ENCODE measurements around the gene ERVFRD-1. TPM values are rescaled to one million over a fixed set of nuclear protein-coding genes. Genes with fewer than 3 reads are reported as not detected.

The ERVFRD-1 gene
- total RNA-seq, 2 experiments from 2014 or later, result not detected

GRCh38 chr6:11083956-11084355 lies 27.6 kb downstream of the ERVFRD-1 start:
- Mint-ChIP-seq H3K36me3 (ENCODE audit: low read depth) (no peaks in the 10 kb centered on the region), H3K27ac (no peak overlapping the region), H3K4me3 (no peak overlapping the region), H3K9me3 (no peaks in the 10 kb centered on the region), H3K27me3 (peaks cover 2% of the 10 kb centered on the region), H3K4me1 (ENCODE audit: low read depth) (no peaks in the 10 kb centered on the region)
- ChIA-PET POLR2A (no interaction called here), CTCF (interaction anchor here (1.8 kb wide), 1 partner anchor 14 kb away, joined by 8 read pairs; no protein-coding TSS in a partner anchor)
- intact Hi-C loops (cut with micrococcal nuclease), result no loop called here
- DNase-seq (no peak), ATAC-seq (no peak)
- TF ChIP-seq CTCF (IDR thresholded peaks at IDR 0.05), result no peak

- DNase-seq (no peak), ATAC-seq (no peak)
- H3K27ac Mint-ChIP-seq, result no peak overlapping the region
- no peaks in the 10 kb centered on the region for H3K4me1 Mint-ChIP-seq (ENCODE audit: low read depth)
- peaks cover 2% of the 10 kb centered on the region for H3K27me3 Mint-ChIP-seq
- ChIA-PET CTCF (interaction anchor here (1.8 to 2.1 kb wide), 2 partner anchors 8 to 14 kb away, joined by 6 to 8 read pairs; no protein-coding TSS in a partner anchor), POLR2A (no interaction called here)
- TF ChIP-seq CTCF (IDR thresholded peaks at IDR 0.05), result no peak
- no peaks in the 10 kb centered on the region for H3K9me3 Mint-ChIP-seq
- intact Hi-C loops (cut with micrococcal nuclease), result no loop called here
- no peaks in the 10 kb centered on the region for H3K36me3 Mint-ChIP-seq (ENCODE audit: low read depth)
- no peak overlapping the region for H3K4me3 Mint-ChIP-seq
Observed at GRCh38 chr6:11083491-11083890, 28.0 kb downstream of the ERVFRD-1 start.

GRCh38 chr6:11080296-11080695 lies 31.2 kb downstream of the ERVFRD-1 start:
- ChIA-PET CTCF (interaction anchor here (1.3 kb wide), 1 partner anchor 11 kb away, joined by 6 read pairs; no protein-coding TSS in a partner anchor), POLR2A (no interaction called here)
- Mint-ChIP-seq H3K27me3 (peaks cover 2% of the 10 kb centered on the region), H3K4me3 (no peak overlapping the region), H3K9me3 (no peaks in the 10 kb centered on the region), H3K36me3 (ENCODE audit: low read depth) (no peaks in the 10 kb centered on the region), H3K4me1 (ENCODE audit: low read depth) (no peaks in the 10 kb centered on the region), H3K27ac (no peak overlapping the region)
- intact Hi-C loops (cut with micrococcal nuclease), result no loop called here
- no peak for ATAC-seq
- no peak for TF ChIP-seq CTCF (IDR thresholded peaks at IDR 0.05)
- no peak for DNase-seq

- Mint-ChIP-seq H3K9me3 (no peaks in the 10 kb centered on the region), H3K36me3 (ENCODE audit: low read depth) (no peaks in the 10 kb centered on the region), H3K27me3 (peaks cover 2% of the 10 kb centered on the region), H3K4me1 (ENCODE audit: low read depth) (no peaks in the 10 kb centered on the region), H3K27ac (no peak overlapping the region), H3K4me3 (no peak overlapping the region)
- DNase-seq (no peak), ATAC-seq (no peak)
- ChIA-PET POLR2A (no interaction called here), CTCF (interaction anchor here (0.6 to 1.1 kb wide), 3 partner anchors 10 to 167 kb away, joined by 3 read pairs; no protein-coding TSS in a partner anchor)
- no peak for TF ChIP-seq CTCF (IDR thresholded peaks at IDR 0.05)
- intact Hi-C loops (cut with micrococcal nuclease), result no loop called here
Observed at GRCh38 chr6:11078266-11078665, 33.3 kb downstream of the ERVFRD-1 start.

GRCh38 chr6:11076540-11076939 lies 35.0 kb downstream of the ERVFRD-1 start:
- no peak overlapping the region for H3K27ac Mint-ChIP-seq
- DNase-seq (no peak), ATAC-seq (no peak)
- H3K9me3 Mint-ChIP-seq, result no peaks in the 10 kb centered on the region
- H3K4me3 Mint-ChIP-seq, result no peak overlapping the region
- H3K27me3 Mint-ChIP-seq, result peaks cover 2% of the 10 kb centered on the region
- no peaks in the 10 kb centered on the region for H3K36me3 Mint-ChIP-seq (ENCODE audit: low read depth)
- POLR2A ChIA-PET, result no interaction called here
- CTCF ChIA-PET, result interaction anchor here (1.3 kb wide), 1 partner anchor 11 kb away, joined by 3 read pairs; no protein-coding TSS in a partner anchor
- intact Hi-C loops (cut with micrococcal nuclease), result no loop called here
- no peaks in the 10 kb centered on the region for H3K4me1 Mint-ChIP-seq (ENCODE audit: low read depth)
- no peak for TF ChIP-seq CTCF (IDR thresholded peaks at IDR 0.05)

Data from activated CD8-positive, alpha-beta T cell treated with anti-CD3 and anti-CD28 coated beads for 36 hours (primary cell).